Astrocyte (in vitro differentiated cells and primary cell): ENCODE data around the gene PCNP. TPM values are rescaled to one million over a fixed set of nuclear protein-coding genes. Genes with fewer than 3 reads are reported as not detected.
"Not testable (repeated sequence)": the region's sequence is repeated elsewhere in the genome, so short reads cannot be mapped to it uniquely, and the experiment has no call there.

ENCODE experiments used
- DNase-seq: peaks from one replicate; pipeline ENCODE4 v3.0.0-alpha.2; 2010; ENCODE audit warnings: low read depth
- FAIRE-seq: peaks from 2 replicates; lab custom pipeline; 2011; peaks lifted over from hg19 to GRCh38; lab: Jason Lieb, UNC
- H2AFZ ChIP-seq: 2 replicates; pipeline ENCODE4 v1.6.0; 2012; ENCODE audit warnings: low read depth, low read length, inconsistent platforms
- H3K27ac ChIP-seq: 2 replicates; pipeline ENCODE4 v1.5.1; 2011; ENCODE audit warnings: low read depth, low read length, inconsistent platforms
- H3K27me3 ChIP-seq: 2 replicates; pipeline ENCODE4 v1.6.0; 2011; ENCODE audit warnings: low read length, inconsistent platforms; ENCODE audit not compliant: insufficient read depth
- H3K36me3 ChIP-seq: 2 replicates; pipeline ENCODE4 v1.5.1; 2011; ENCODE audit warnings: low read length, inconsistent platforms; ENCODE audit not compliant: insufficient read depth
- H3K4me1 ChIP-seq: 2 replicates; pipeline ENCODE4 v1.5.1; 2011; ENCODE audit warnings: low read length, inconsistent platforms; ENCODE audit not compliant: insufficient read depth
- H3K4me2 ChIP-seq: 2 replicates; pipeline ENCODE4 v1.6.0; 2012; ENCODE audit warnings: low read length, inconsistent platforms
- H3K4me3 ChIP-seq: 2 replicates; pipeline ENCODE4 v1.5.1; 2011; ENCODE audit warnings: low read depth, mild to moderate bottlenecking, low read length, inconsistent platforms; ENCODE audit not compliant: insufficient read depth
- H3K79me2 ChIP-seq: 2 replicates; pipeline ENCODE4 v1.6.0; 2012; ENCODE audit warnings: mild to moderate bottlenecking, low read length, inconsistent platforms; ENCODE audit not compliant: insufficient read depth
- H3K9ac ChIP-seq: 2 replicates; pipeline ENCODE4 v1.6.0; 2012; ENCODE audit warnings: mild to moderate bottlenecking, low read length, inconsistent platforms
- H3K9me3 ChIP-seq: 2 replicates; pipeline ENCODE4 v1.5.1; 2012; ENCODE audit warnings: low read depth, mild to moderate bottlenecking, low read length, inconsistent platforms; ENCODE audit not compliant: insufficient read depth
- H4K20me1 ChIP-seq: 2 replicates; pipeline ENCODE4 v1.6.0; 2012; ENCODE audit warnings: low read length, inconsistent platforms; ENCODE audit not compliant: insufficient read depth
- H3K27ac Mint-ChIP-seq: one replicate; pipeline ENCODE4 v1.8.0; 2021; ENCODE audit warnings: mild to moderate bottlenecking, mixed read lengths; ENCODE audit not compliant: unreplicated experiment
- H3K27me3 Mint-ChIP-seq: one replicate; pipeline ENCODE4 v1.8.0; 2021; ENCODE audit warnings: low read depth, mixed read lengths; ENCODE audit not compliant: unreplicated experiment
- H3K36me3 Mint-ChIP-seq: one replicate; pipeline ENCODE4 v1.8.0; 2021; ENCODE audit warnings: low read depth, mixed read lengths; ENCODE audit not compliant: unreplicated experiment
- H3K4me1 Mint-ChIP-seq: one replicate; pipeline ENCODE4 v1.8.0; 2021; ENCODE audit warnings: low read depth, mixed read lengths; ENCODE audit not compliant: unreplicated experiment
- H3K4me3 Mint-ChIP-seq: one replicate; pipeline ENCODE4 v1.8.0; 2021; ENCODE audit warnings: mild to moderate bottlenecking, moderate library complexity, mixed read lengths; ENCODE audit not compliant: unreplicated experiment
- H3K9me3 Mint-ChIP-seq: one replicate; pipeline ENCODE4 v1.8.0; 2021; ENCODE audit warnings: mild to moderate bottlenecking, mixed read lengths; ENCODE audit not compliant: unreplicated experiment
- EZH2 ChIP-seq: IDR thresholded peaks from 2 replicates; pipeline ENCODE4 v1.6.1; 2012; ENCODE audit warnings: mild to moderate bottlenecking, low read length, inconsistent platforms; ENCODE audit not compliant: insufficient read depth
- total RNA-seq: library from RNA; stranded (reverse); gene quantifications from 2 replicates; pipeline ENCODE4 v1.2.1, GENCODE V29; 2021
- TF ChIP-seq, protein P1 (sequence below): IDR thresholded peaks from 2 replicates; pipeline ENCODE4 v1.5.1; 2011; ENCODE audit warnings: low read depth, mild to moderate bottlenecking, inconsistent platforms, low read length, moderate library complexity; ENCODE audit not compliant: insufficient read depth

Gene PCNP
- total RNA-seq, 1 donor from 2014 or later, result 151 TPM

DNA sequence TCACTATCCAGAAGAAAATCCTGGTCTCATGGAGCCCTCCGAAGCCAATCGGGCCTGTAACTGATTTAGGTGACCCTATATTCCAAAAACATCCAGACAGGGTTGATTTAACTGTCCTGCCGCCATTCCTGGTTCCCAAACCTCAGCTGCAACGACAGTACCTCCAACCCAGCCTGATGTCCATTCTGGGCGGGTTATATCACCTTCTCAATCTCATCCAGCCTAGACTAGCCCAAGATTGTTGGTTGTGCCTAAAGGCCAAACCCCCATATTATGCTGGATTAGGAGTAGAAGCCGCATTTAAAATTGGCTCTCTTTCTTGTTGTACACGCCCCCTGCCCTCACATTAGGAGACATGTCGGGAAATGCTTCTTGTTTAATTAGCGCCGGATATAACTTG, 66.3 kb downstream of the PCNP start:
- no peaks in the 10 kb centered on the region for H3K27me3 Mint-ChIP-seq
- Histone ChIP-seq H3K4me2 (no peak overlapping the region), H3K36me3 (no peaks in the 10 kb centered on the region), H3K27me3 (no peaks in the 10 kb centered on the region), H4K20me1 (no peaks in the 10 kb centered on the region), H3K9ac (no peak overlapping the region), H3K4me1 (peaks cover 11% of the 10 kb centered on the region), H3K9me3 (no peaks in the 10 kb centered on the region), H3K4me3 (no peak overlapping the region), H3K27ac (no peak overlapping the region), H2AFZ (no peak overlapping the region), H3K79me2 (no peaks in the 10 kb centered on the region)
- DNase-seq (no peak), FAIRE-seq (no peak)
- peaks cover 7% of the 10 kb centered on the region for H3K36me3 Mint-ChIP-seq
- TF ChIP-seq, protein P1, sequence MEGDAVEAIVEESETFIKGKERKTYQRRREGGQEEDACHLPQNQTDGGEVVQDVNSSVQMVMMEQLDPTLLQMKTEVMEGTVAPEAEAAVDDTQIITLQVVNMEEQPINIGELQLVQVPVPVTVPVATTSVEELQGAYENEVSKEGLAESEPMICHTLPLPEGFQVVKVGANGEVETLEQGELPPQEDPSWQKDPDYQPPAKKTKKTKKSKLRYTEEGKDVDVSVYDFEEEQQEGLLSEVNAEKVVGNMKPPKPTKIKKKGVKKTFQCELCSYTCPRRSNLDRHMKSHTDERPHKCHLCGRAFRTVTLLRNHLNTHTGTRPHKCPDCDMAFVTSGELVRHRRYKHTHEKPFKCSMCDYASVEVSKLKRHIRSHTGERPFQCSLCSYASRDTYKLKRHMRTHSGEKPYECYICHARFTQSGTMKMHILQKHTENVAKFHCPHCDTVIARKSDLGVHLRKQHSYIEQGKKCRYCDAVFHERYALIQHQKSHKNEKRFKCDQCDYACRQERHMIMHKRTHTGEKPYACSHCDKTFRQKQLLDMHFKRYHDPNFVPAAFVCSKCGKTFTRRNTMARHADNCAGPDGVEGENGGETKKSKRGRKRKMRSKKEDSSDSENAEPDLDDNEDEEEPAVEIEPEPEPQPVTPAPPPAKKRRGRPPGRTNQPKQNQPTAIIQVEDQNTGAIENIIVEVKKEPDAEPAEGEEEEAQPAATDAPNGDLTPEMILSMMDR, result no peak
- TF ChIP-seq EZH2, result no peak
- H3K4me1 Mint-ChIP-seq, result no peaks in the 10 kb centered on the region
- H3K4me3 Mint-ChIP-seq, result no peak overlapping the region
- H3K9me3 Mint-ChIP-seq, result no peaks in the 10 kb centered on the region
- H3K27ac Mint-ChIP-seq, result no peak overlapping the region

DNA sequence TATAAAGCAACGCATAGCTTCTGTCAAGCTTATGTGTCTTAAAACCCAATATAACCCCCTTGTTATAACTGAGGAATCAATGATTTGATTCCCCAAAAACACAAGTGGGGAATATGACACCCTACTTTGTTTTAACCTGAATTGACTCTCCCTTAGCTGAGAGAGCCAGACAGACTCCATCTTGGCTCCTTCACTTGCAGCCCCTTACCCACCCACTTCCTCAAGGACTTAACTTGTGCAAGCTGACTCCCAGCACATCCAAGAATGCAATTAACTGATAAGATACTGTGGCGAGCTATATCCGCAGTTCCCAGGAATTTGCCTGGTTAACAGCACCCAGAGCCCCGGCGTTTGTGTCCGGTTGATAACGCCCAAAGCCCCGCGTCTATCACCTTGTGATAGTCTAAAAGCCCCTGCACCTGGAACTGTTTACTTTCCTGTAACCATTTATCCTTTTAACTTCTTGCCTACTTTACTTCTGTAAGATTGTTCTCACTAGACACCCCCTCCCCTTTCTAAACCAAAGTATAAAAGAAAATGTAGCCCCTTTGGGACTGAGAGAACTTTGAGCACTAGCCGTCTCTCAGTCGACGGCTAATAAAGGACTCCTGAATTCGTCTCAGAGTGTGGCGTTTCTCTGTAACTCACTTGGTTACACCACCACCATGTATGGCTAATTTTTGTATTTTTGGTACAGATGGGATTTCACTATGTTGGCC, 67.6 kb downstream of the PCNP start:
- H3K4me3 Mint-ChIP-seq, H2AFZ ChIP-seq, H3K4me3 ChIP-seq, H3K4me2 ChIP-seq, DNase-seq, H3K36me3 ChIP-seq, H3K36me3 Mint-ChIP-seq, H3K27ac ChIP-seq, H3K27me3 Mint-ChIP-seq, H3K9ac ChIP-seq, H3K4me1 Mint-ChIP-seq, H3K9me3 Mint-ChIP-seq, H4K20me1 ChIP-seq, H3K79me2 ChIP-seq, FAIRE-seq, H3K27me3 ChIP-seq, H3K9me3 ChIP-seq, H3K27ac Mint-ChIP-seq: not testable (repeated sequence)
- peaks cover 11% of the 10 kb centered on the region for H3K4me1 ChIP-seq

DNA sequence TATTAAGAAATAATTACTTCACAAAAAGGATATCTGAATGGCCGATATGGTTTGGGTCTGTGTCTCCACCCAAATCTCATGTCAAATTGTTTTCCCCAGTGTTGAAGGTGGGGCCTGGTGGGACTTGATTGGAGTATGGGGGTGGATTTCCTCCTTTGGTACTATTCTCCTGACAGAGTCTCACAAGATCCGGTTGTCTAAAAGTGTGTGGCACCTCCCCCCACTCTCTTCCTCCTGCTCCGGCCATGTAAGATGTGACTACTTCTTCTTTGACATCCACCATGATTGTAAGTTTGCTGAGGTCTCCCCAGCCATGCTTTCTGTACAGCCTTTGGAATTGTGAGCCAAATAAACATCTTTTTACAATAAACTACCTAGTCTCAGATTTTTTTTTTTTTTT, 68.5 kb downstream of the PCNP start:
- Histone ChIP-seq H3K36me3 (no peaks in the 10 kb centered on the region), H3K4me2 (no peak overlapping the region), H3K27me3 (no peaks in the 10 kb centered on the region), H3K4me3 (no peak overlapping the region), H4K20me1 (no peaks in the 10 kb centered on the region), H2AFZ (no peak overlapping the region), H3K79me2 (no peaks in the 10 kb centered on the region), H3K27ac (no peak overlapping the region), H3K4me1 (peaks cover 11% of the 10 kb centered on the region), H3K9me3 (no peaks in the 10 kb centered on the region), H3K9ac (no peak overlapping the region)
- Mint-ChIP-seq H3K27ac (no peak overlapping the region), H3K4me3 (no peak overlapping the region), H3K27me3 (no peaks in the 10 kb centered on the region), H3K36me3 (peaks cover 10% of the 10 kb centered on the region), H3K9me3 (no peaks in the 10 kb centered on the region), H3K4me1 (no peaks in the 10 kb centered on the region)
- DNase-seq (no peak), FAIRE-seq (no peak)
- no peak for TF ChIP-seq EZH2
- TF ChIP-seq, protein P1, result no peak
